Measurements from ENCODE around the gene TRIM56. TPM values are rescaled to one million over a fixed set of nuclear protein-coding genes. Genes with fewer than 3 reads are reported as not detected.

TRIM56 gene
- total and polyA plus RNA-seq, 2 of the 13 experiments (the other 11 are each of a cell fraction or from before 2014, with no cell fraction given): 3.2 to 7.1 TPM

DNA sequence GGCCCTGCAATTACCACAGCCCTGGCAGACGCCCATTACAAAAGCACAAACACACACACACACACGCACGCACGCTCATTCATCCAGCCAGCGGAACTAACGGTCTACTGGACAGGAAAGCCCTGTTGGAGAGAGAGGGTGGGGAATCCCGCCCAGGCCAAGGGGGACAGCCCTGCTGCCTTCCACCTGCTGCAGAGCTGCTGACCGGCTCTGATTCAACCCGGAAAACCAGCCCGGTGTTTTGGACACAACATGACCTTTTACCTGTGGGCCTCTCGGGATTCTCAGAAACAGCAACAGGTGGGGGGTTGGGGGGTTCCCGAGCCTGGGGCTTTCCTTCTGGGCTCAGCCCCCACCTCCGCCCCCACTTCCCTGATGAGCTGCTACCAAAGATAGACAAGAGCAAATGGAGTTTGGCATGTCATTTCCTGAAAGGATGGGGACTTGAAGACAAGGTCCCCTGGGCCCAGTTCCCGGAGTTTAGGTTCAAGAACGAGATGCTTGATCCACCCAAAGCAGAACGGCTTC is 23.1 kb downstream of the TRIM56 start (continued):
- TF ChIP-seq, protein P1, sequence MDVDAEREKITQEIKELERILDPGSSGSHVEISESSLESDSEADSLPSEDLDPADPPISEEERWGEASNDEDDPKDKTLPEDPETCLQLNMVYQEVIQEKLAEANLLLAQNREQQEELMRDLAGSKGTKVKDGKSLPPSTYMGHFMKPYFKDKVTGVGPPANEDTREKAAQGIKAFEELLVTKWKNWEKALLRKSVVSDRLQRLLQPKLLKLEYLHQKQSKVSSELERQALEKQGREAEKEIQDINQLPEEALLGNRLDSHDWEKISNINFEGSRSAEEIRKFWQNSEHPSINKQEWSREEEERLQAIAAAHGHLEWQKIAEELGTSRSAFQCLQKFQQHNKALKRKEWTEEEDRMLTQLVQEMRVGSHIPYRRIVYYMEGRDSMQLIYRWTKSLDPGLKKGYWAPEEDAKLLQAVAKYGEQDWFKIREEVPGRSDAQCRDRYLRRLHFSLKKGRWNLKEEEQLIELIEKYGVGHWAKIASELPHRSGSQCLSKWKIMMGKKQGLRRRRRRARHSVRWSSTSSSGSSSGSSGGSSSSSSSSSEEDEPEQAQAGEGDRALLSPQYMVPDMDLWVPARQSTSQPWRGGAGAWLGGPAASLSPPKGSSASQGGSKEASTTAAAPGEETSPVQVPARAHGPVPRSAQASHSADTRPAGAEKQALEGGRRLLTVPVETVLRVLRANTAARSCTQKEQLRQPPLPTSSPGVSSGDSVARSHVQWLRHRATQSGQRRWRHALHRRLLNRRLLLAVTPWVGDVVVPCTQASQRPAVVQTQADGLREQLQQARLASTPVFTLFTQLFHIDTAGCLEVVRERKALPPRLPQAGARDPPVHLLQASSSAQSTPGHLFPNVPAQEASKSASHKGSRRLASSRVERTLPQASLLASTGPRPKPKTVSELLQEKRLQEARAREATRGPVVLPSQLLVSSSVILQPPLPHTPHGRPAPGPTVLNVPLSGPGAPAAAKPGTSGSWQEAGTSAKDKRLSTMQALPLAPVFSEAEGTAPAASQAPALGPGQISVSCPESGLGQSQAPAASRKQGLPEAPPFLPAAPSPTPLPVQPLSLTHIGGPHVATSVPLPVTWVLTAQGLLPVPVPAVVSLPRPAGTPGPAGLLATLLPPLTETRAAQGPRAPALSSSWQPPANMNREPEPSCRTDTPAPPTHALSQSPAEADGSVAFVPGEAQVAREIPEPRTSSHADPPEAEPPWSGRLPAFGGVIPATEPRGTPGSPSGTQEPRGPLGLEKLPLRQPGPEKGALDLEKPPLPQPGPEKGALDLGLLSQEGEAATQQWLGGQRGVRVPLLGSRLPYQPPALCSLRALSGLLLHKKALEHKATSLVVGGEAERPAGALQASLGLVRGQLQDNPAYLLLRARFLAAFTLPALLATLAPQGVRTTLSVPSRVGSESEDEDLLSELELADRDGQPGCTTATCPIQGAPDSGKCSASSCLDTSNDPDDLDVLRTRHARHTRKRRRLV (CRISPR knock-in tag; IDR thresholded peaks at IDR 0.05): no peak
- no peak for TF ChIP-seq FOXP1 (IDR thresholded peaks at IDR 0.05)
- TF ChIP-seq FOXP1 (CRISPR knock-in tag; IDR thresholded peaks at IDR 0.05): peak; percentile 55; the same call in 1 of the 2 replicates
- TF ChIP-seq GABPA (IDR thresholded peaks at IDR 0.05; ENCODE audit: low read depth, low read length): peak; percentile 29
- TF ChIP-seq GABPA (CRISPR knock-in tag; IDR thresholded peaks at IDR 0.05; ENCODE audit: low read depth): peak; percentile 56
- TF ChIP-seq FOXM1 (CRISPR knock-in tag; IDR thresholded peaks at IDR 0.05): no peak
- TF ChIP-seq ZKSCAN1 (IDR thresholded peaks at IDR 0.05; ENCODE audit: low read length): no peak
- no peak for TF ChIP-seq MTF2 (CRISPR knock-in tag; IDR thresholded peaks at IDR 0.05; ENCODE audit: borderline replicate concordance)
- TF ChIP-seq, protein P2, sequence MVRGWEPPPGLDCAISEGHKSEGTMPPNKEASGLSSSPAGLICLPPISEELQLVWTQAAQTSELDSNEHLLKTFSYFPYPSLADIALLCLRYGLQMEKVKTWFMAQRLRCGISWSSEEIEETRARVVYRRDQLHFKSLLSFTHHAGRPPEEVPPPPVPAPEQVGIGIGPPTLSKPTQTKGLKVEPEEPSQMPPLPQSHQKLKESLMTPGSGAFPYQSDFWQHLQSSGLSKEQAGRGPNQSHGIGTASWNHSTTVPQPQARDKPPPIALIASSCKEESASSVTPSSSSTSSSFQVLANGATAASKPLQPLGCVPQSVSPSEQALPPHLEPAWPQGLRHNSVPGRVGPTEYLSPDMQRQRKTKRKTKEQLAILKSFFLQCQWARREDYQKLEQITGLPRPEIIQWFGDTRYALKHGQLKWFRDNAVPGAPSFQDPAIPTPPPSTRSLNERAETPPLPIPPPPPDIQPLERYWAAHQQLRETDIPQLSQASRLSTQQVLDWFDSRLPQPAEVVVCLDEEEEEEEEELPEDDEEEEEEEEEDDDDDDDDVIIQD (CRISPR knock-in tag; IDR thresholded peaks at IDR 0.05; ENCODE audit: low read depth): no peak
- no peak for TF ChIP-seq ZZZ3 (CRISPR knock-in tag; IDR thresholded peaks at IDR 0.05; ENCODE audit: borderline replicate concordance)
- TF ChIP-seq, protein P3, sequence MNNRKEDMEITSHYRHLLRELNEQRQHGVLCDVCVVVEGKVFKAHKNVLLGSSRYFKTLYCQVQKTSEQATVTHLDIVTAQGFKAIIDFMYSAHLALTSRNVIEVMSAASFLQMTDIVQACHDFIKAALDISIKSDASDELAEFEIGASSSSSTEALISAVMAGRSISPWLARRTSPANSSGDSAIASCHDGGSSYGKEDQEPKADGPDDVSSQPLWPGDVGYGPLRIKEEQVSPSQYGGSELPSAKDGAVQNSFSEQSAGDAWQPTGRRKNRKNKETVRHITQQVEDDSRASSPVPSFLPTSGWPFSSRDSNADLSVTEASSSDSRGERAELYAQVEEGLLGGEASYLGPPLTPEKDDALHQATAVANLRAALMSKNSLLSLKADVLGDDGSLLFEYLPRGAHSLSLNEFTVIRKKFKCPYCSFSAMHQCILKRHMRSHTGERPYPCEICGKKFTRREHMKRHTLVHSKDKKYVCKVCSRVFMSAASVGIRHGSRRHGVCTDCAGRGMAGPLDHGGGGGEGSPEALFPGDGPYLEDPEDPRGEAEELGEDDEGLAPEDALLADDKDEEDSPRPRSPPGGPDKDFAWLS (CRISPR knock-in tag; IDR thresholded peaks at IDR 0.05; ENCODE audit: borderline replicate concordance): no peak
- no peak for TF ChIP-seq GTF3A (CRISPR knock-in tag; conservative IDR thresholded peaks at IDR 0.05)
- no peak for TF ChIP-seq NRL (CRISPR knock-in tag; IDR thresholded peaks at IDR 0.05; ENCODE audit: borderline replicate concordance)
- no peak for TF ChIP-seq KAT7 (CRISPR knock-in tag; IDR thresholded peaks at IDR 0.05; ENCODE audit: borderline replicate concordance)
- TF ChIP-seq ZNF205 (CRISPR knock-in tag; IDR thresholded peaks at IDR 0.05): no peak
- TF ChIP-seq, protein P4, sequence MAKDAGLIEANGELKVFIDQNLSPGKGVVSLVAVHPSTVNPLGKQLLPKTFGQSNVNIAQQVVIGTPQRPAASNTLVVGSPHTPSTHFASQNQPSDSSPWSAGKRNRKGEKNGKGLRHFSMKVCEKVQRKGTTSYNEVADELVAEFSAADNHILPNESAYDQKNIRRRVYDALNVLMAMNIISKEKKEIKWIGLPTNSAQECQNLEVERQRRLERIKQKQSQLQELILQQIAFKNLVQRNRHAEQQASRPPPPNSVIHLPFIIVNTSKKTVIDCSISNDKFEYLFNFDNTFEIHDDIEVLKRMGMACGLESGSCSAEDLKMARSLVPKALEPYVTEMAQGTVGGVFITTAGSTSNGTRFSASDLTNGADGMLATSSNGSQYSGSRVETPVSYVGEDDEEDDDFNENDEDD (CRISPR knock-in tag; IDR thresholded peaks at IDR 0.05; ENCODE audit: borderline replicate concordance): peak; percentile 29; the same call in 1 of the 2 replicates
- no peak for TF ChIP-seq ASH2L (IDR thresholded peaks at IDR 0.05; ENCODE audit: insufficient read length, low read depth, low read length)
- TF ChIP-seq SCMH1 (CRISPR knock-in tag; IDR thresholded peaks at IDR 0.05; ENCODE audit: borderline replicate concordance): no peak
- no peak for TF ChIP-seq CENPT (CRISPR knock-in tag; IDR thresholded peaks at IDR 0.05; ENCODE audit: low read depth)
- no peak for TF ChIP-seq HNF4A (CRISPR knock-in tag; IDR thresholded peaks at IDR 0.05)
- TF ChIP-seq, protein P5, sequence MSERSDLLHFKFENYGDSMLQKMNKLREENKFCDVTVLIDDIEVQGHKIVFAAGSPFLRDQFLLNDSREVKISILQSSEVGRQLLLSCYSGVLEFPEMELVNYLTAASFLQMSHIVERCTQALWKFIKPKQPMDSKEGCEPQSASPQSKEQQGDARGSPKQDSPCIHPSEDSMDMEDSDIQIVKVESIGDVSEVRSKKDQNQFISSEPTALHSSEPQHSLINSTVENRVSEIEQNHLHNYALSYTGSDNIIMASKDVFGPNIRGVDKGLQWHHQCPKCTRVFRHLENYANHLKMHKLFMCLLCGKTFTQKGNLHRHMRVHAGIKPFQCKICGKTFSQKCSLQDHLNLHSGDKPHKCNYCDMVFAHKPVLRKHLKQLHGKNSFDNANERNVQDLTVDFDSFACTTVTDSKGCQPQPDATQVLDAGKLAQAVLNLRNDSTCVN (CRISPR knock-in tag; IDR thresholded peaks at IDR 0.05; ENCODE audit: borderline replicate concordance): no peak
